ENCODE data around the gene CAMKK2. TPM values are rescaled to one million over a fixed set of nuclear protein-coding genes. Genes with fewer than 3 reads are reported as not detected.

CAMKK2 gene
- total RNA-seq, 4 donors from 2014 or later: 16.8 to 32.6 (median 21.2) TPM

DNA sequence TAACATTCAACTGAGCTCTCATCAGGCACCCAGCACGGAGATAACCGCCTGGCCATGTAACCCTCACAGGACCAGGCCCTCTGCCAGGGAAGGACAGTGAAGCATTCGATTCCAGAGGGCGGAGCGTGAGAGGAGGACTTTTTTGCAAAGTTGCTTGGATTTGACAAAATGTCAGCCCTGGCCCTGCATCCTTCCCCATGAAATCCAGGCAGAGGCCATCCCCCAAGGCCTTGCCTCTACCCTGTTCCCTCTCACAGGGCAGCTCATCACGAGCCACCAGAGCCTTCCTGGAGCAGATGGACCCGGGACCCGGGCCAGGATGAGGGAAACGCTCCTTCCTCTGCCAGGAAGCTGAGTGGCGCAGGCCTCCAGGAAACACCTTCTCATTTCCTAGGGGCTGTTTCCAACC, 17.0 kb downstream of the CAMKK2 start:
- intact Hi-C loops (cut with DNase I): no loop called here
- no peak for DNase-seq
- Histone ChIP-seq H3K4me3 (no peak overlapping the region), H3K4me1 (peaks cover 0 to 57% (median 28%) of the 10 kb centered on the region in 3 donors), H3K36me3 (peaks cover 0 to 19% (median 6%) of the 10 kb centered on the region in 3 donors), H3K27me3 (no peaks in the 10 kb centered on the region), H3K9me3 (no peaks in the 10 kb centered on the region), H3K27ac (peak overlapping the region in 3 of 4 donors; percentile 46 to 69 (median 62))
- TF ChIP-seq, protein P1, sequence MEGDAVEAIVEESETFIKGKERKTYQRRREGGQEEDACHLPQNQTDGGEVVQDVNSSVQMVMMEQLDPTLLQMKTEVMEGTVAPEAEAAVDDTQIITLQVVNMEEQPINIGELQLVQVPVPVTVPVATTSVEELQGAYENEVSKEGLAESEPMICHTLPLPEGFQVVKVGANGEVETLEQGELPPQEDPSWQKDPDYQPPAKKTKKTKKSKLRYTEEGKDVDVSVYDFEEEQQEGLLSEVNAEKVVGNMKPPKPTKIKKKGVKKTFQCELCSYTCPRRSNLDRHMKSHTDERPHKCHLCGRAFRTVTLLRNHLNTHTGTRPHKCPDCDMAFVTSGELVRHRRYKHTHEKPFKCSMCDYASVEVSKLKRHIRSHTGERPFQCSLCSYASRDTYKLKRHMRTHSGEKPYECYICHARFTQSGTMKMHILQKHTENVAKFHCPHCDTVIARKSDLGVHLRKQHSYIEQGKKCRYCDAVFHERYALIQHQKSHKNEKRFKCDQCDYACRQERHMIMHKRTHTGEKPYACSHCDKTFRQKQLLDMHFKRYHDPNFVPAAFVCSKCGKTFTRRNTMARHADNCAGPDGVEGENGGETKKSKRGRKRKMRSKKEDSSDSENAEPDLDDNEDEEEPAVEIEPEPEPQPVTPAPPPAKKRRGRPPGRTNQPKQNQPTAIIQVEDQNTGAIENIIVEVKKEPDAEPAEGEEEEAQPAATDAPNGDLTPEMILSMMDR (IDR thresholded peaks at IDR 0.05): no peak
- TF ChIP-seq POLR2A (IDR thresholded peaks at IDR 0.05): no peak
- 74% methylated on average over 3 to 8 of the region's 10 CpGs for WGBS, 2 donors

DNA sequence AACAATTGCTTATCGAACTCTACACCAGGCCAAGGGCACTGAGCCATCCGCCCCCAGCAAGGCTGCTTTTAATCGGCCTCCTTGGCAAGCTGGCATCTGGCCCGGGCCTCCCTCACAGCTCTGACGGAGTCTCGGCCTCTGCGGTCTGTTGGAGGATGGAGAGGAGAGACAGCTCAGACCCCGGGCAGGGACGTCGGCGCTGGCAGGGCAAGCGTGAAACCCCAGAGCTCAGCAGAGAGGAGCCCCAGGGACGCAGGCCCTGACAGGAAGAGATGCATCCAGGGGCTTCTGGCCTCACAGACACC, 17.5 kb downstream of the CAMKK2 start:
- peaks cover 0 to 52% (median 25%) of the 10 kb centered on the region in 3 donors for H3K4me1 ChIP-seq
- H3K9me3 ChIP-seq: no peaks in the 10 kb centered on the region
- intact Hi-C loops (cut with DNase I): no loop called here
- peak overlapping the region in 3 of 4 donors; percentile 46 to 69 (median 62) for H3K27ac ChIP-seq
- 70 to 80% methylated on average over 1 to 2 of the region's 13 CpGs for WGBS, 2 donors
- H3K36me3 ChIP-seq: peaks cover 4 to 22% (median 6%) of the 10 kb centered on the region in 3 donors
- no peaks in the 10 kb centered on the region for H3K27me3 ChIP-seq
- DNase-seq: no peak
- no peak overlapping the region for H3K4me3 ChIP-seq
- TF ChIP-seq, protein P1 (IDR thresholded peaks at IDR 0.05): no peak
- no peak for TF ChIP-seq POLR2A (IDR thresholded peaks at IDR 0.05)

DNA sequence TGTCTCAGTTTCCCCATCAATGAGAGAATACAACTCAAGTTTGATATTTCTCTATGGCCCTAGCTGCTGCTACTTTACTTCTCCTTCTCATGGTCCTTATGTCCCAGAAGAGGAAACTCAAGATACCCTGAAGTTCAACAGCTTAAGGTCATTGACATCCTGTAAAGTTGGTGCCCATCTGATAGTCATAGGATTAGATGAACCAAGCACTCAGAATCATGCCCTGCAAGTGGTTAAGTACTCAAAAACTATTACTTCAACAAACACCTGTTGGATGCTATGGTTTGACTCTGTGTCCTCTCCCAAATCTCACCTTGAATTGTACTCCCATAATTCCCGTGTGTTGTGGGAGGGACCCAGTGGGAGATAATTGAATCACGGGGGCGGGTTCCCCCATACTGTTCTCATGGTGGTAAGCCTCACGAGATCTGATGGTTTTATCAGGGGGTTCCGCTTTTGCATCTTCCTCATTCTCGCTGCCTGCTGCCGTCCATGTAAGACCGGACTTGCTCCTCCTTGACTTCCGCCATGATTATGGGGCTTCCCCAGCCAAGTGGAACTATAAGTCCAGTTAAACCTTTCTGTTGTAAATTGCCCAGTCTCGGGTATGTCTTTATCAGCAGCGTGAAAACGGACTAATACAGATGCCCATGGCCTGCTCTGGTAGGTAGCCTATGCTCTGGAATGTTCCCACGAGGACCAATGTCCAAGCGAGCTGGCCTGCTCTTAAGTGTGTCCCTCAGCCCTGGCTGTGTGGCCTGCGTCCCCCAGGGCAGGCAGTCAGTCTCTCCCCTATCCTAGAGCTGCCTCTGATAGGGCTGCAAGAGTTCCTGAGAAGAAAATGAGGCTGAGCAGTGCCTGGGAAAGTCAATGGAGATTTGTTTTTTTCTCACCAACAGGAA, 18.1 kb downstream of the CAMKK2 start:
- H3K27me3 ChIP-seq: no peaks in the 10 kb centered on the region
- peaks cover 10 to 24% (median 12%) of the 10 kb centered on the region in 3 donors for H3K36me3 ChIP-seq
- peak overlapping the region in 3 of 4 donors; percentile 46 to 69 (median 62) for H3K27ac ChIP-seq
- intact Hi-C loops (cut with DNase I): no loop called here
- no peaks in the 10 kb centered on the region for H3K9me3 ChIP-seq
- no peak overlapping the region for H3K4me3 ChIP-seq
- DNase-seq: no peak
- WGBS, 2 donors: 81 to 86% methylated on average over 12 to 14 of the region's 15 CpGs
- no peak for TF ChIP-seq POLR2A (IDR thresholded peaks at IDR 0.05)
- H3K4me1 ChIP-seq: peaks cover 0 to 47% (median 25%) of the 10 kb centered on the region in 3 donors

DNA sequence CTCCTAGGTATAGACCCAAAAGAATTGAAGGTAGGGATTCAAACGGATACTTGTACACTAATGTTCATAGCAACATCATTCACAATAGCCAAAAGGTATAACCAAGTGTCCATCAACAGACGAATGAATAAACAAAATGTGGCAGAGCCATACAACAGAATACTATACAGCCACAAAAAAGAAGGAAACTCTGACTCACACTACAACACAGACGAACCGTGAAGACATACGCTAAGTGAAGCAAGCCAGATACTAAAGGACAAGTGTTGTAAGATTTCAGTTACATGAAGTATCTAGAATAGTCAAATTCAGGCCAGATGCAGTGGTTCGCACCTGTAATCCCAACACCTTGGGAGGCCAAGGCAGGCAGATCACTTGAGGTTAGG, 19.1 kb downstream of the CAMKK2 start:
- peak overlapping the region in 1 of 4 donors; percentile 26 for H3K27ac ChIP-seq
- peaks cover 12 to 28% (median 14%) of the 10 kb centered on the region in 3 donors for H3K36me3 ChIP-seq
- no peak for DNase-seq
- peaks cover 0 to 38% (median 22%) of the 10 kb centered on the region in 3 donors for H3K4me1 ChIP-seq
- TF ChIP-seq POLR2A (IDR thresholded peaks at IDR 0.05): no peak
- TF ChIP-seq, protein P1 (IDR thresholded peaks at IDR 0.05): no peak
- no peak overlapping the region for H3K4me3 ChIP-seq
- no peaks in the 10 kb centered on the region for H3K27me3 ChIP-seq
- 60 to 74% methylated on average over 6 of the region's 6 CpGs for WGBS, 2 donors
- intact Hi-C loops (cut with DNase I): no loop called here
- H3K9me3 ChIP-seq: no peaks in the 10 kb centered on the region

DNA sequence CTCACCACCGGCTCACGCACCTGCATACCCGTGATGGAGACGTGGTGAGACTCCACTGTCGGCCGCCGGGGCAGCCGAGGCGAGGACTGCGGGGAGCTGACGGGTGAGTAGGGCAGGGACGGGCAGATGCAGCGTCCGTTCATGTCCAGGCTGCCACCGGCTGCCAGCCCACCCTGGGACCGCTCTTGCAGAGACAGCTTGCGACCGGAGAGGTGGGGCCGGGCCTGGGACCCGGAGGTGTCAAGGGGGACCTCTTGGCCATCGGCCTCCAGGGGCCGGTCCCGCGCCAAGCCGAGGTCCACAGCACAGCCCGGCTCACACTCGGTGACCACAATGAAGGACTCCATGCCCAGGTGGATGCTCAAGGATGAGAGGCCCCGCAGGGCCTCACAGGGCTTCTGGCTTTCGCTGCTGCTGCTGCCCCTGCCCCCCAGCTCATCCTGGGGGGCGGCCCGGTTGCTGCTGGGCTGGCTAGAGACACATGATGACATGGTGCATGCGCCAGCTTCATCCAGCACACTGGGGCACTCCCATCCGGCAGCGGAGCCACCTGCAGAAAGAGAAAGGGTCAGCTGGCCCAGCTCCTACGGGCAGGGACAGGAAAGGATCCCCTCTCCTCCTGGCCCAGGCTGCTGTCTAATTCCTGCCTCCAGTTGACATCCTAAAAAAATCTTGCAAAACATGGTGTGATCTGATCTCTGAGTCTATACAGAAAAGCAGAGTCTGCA, 22.3 kb downstream of the CAMKK2 start:
- intact Hi-C loops (cut with DNase I): no loop called here
- Histone ChIP-seq H3K4me1 (peaks cover 0 to 23% (median 12%) of the 10 kb centered on the region in 3 donors), H3K27ac (no peak overlapping the region), H3K36me3 (peaks cover 8 to 51% (median 23%) of the 10 kb centered on the region in 3 donors), H3K9me3 (no peaks in the 10 kb centered on the region), H3K27me3 (no peaks in the 10 kb centered on the region), H3K4me3 (no peak overlapping the region)
- 92 to 96% methylated on average over 5 of the region's 35 CpGs for WGBS, 2 donors
- TF ChIP-seq, protein P1 (IDR thresholded peaks at IDR 0.05): no peak
- TF ChIP-seq POLR2A (IDR thresholded peaks at IDR 0.05): no peak
- DNase-seq: no peak
